Measurements from ENCODE around the gene TMEM128. TPM values are rescaled to one million over a fixed set of nuclear protein-coding genes. Genes with fewer than 3 reads are reported as not detected.

TMEM128 gene
- 10 to 100 TPM; 16.9 to 18.7 TPM for total RNA-seq

GRCh38 chr4:4248029-4248884 lies at the start of gene TMEM128:
TSS of gene TMEM128 (minus strand) at chr4:4248223. CDS start at chr4:4248202, 21 bp downstream.
- H3K27me3 ChIP-seq: no peaks in the 10 kb centered on the region
- intact Hi-C loops (cut with DNase I): loop anchor here (5.0 kb wide), 1 partner anchor 39 kb away; no protein-coding TSS in a partner anchor
- H3K4me3 ChIP-seq: peak within 1 kb of the TSS; percentile 98
- peaks cover 11% of the 10 kb centered on the region for H3K4me1 ChIP-seq
- no peaks in the 10 kb centered on the region for H3K9me3 ChIP-seq
- peak within 1 kb of the TSS; percentile 89 to 95 for H3K9ac ChIP-seq (ENCODE audit: low read depth in 2 of 2, low read length in 2 of 2)
- DNase-seq: peak; percentile 93
- no peak for TF ChIP-seq CTCF (IDR thresholded peaks at IDR 0.05)
- H3K36me3 ChIP-seq: peaks cover 5% of the 10 kb centered on the region
- peak within 1 kb of the TSS; percentile 93 for H3K27ac ChIP-seq

GRCh38 chr4:4296283-4296846 lies 48.3 kb upstream of the TMEM128 start:
- intact Hi-C loops (cut with DNase I): no loop called here
- Histone ChIP-seq H3K4me3 (no peak overlapping the region), H3K9ac (ENCODE audit: low read depth in 2 of 2, low read length in 2 of 2) (no peak overlapping the region), H3K36me3 (no peaks in the 10 kb centered on the region), H3K9me3 (no peaks in the 10 kb centered on the region), H3K4me1 (peaks cover 1% of the 10 kb centered on the region), H3K27me3 (no peaks in the 10 kb centered on the region), H3K27ac (no peak overlapping the region)
- no peak for DNase-seq
- TF ChIP-seq CTCF (IDR thresholded peaks at IDR 0.05): no peak

GRCh38 chr4:4293279-4293678 lies 45.3 kb upstream of the TMEM128 start:
- Histone ChIP-seq H3K4me1 (peaks cover 16% of the 10 kb centered on the region), H3K9ac (ENCODE audit: low read depth in 2 of 2, low read length in 2 of 2) (no peak overlapping the region), H3K4me3 (no peak overlapping the region), H3K9me3 (no peaks in the 10 kb centered on the region), H3K27me3 (no peaks in the 10 kb centered on the region), H3K27ac (no peak overlapping the region), H3K36me3 (no peaks in the 10 kb centered on the region)
- no peak for DNase-seq
- no peak for TF ChIP-seq CTCF (IDR thresholded peaks at IDR 0.05)
- intact Hi-C loops (cut with DNase I): no loop called here

- peak within 1 kb of the TSS; percentile 97 for H3K4me3 ChIP-seq
- intact Hi-C loops (cut with DNase I): loop anchor here (5.0 kb wide), 1 partner anchor 43 kb away; the partner anchor contains the start of gene TMEM128
Observed at GRCh38 chr4:4289941-4290850, 42.2 kb upstream of the TMEM128 start, which contains the start of the genes LYAR and ZBTB49. TSS of gene LYAR (minus strand) at chr4:4290154. CDS start at chr4:4283742, 6,412 bp downstream. TSS of gene ZBTB49 (plus strand) at chr4:4290251. CDS start at chr4:4299946, 9,695 bp downstream.

More at GRCh38 chr4:4289941-4290850, 42.2 kb upstream of the TMEM128 start, which contains the start of the genes LYAR and ZBTB49:
- Histone ChIP-seq H3K4me1 (peaks cover 16% of the 10 kb centered on the region), H3K9me3 (no peaks in the 10 kb centered on the region), H3K27ac (peak within 1 kb of the TSS; percentile 78), H3K27me3 (no peaks in the 10 kb centered on the region), H3K36me3 (no peaks in the 10 kb centered on the region), H3K9ac (ENCODE audit: low read depth in 2 of 2, low read length in 2 of 2) (peak within 1 kb of the TSS; percentile 85 to 91)
- TF ChIP-seq CTCF (IDR thresholded peaks at IDR 0.05): no peak
- DNase-seq: peak; percentile 98

Data from colonic mucosa (tissue), 4 donors.